GM12878 (cell line): ENCODE data around the gene ZNF474. TPM values are rescaled to one million over a fixed set of nuclear protein-coding genes. Genes with fewer than 3 reads are reported as not detected.

Experiments
- ATF2 ChIP-seq: IDR thresholded peaks from 2 replicates; pipeline ENCODE4 v1.6.1; 2012; ENCODE audit warnings: low read length, inconsistent platforms
- ATF3 ChIP-seq: IDR thresholded peaks from 2 replicates; pipeline ENCODE4 v1.6.1; 2011; ENCODE audit warnings: low read depth, mild to moderate bottlenecking, low read length, moderate library complexity, borderline replicate concordance; ENCODE audit errors: extremely low read depth
- ATF7 ChIP-seq: fragments of 450-650 bp; IDR thresholded peaks from 2 replicates; pipeline ENCODE4 v1.6.1; 2016; ENCODE audit warnings: low read depth, mild to moderate bottlenecking
- CEBPZ ChIP-seq: fragments of 150-350 bp; IDR thresholded peaks from 2 replicates; pipeline ENCODE4 v1.6.1; 2016; ENCODE audit warnings: low read depth, low read length
- ETV6 ChIP-seq, 2 experiments: fragments of 450-650 bp in 1 of 2; IDR thresholded peaks in 1 of 2; conservative IDR thresholded peaks in 1 of 2; 2 replicates each; pipeline ENCODE4 v1.6.1; 2014; ENCODE audit warnings: antibody characterized with exemption in 1 of 2, borderline replicate concordance in 1 of 2, low read depth in 1 of 2, mild to moderate bottlenecking in 1 of 2, moderate library complexity in 1 of 2
- HCFC1 ChIP-seq: fragments of 150-350 bp; IDR thresholded peaks from 2 replicates; pipeline ENCODE4 v1.6.1; 2014; ENCODE audit warnings: low read length
- JUND ChIP-seq: IDR thresholded peaks from 2 replicates; pipeline ENCODE4 v1.6.1; 2012; ENCODE audit warnings: low read depth, mild to moderate bottlenecking, low read length, improper control_type of control experiment, moderate library complexity
- KLF5 ChIP-seq: fragments of 450-650 bp; IDR thresholded peaks from 2 replicates; pipeline ENCODE4 v1.6.1; 2014; ENCODE audit warnings: mild to moderate bottlenecking; ENCODE audit not compliant: partially characterized antibody
- NR2C2 ChIP-seq: IDR thresholded peaks from 2 replicates; pipeline ENCODE4 v1.6.1; 2011; ENCODE audit warnings: borderline replicate concordance, low read depth; ENCODE audit not compliant: control insufficient read depth, insufficient read length
- PKNOX1 ChIP-seq: fragments of 450-650 bp; IDR thresholded peaks from 2 replicates; pipeline ENCODE4 v1.6.1; 2016; ENCODE audit warnings: mild to moderate bottlenecking
- RAD21 ChIP-seq: IDR thresholded peaks from 2 replicates; pipeline ENCODE4 v1.6.1; 2011; ENCODE audit warnings: mild to moderate bottlenecking, low read depth, low read length, moderate library complexity; ENCODE audit not compliant: insufficient read depth
- RB1 ChIP-seq: fragments of 450-650 bp; formaldehyde crosslinking; IDR thresholded peaks from 2 replicates; pipeline ENCODE4 v1.6.1; 2017; ENCODE audit warnings: mild to moderate bottlenecking, borderline replicate concordance
- RBBP5 ChIP-seq: fragments of 200-600 bp; sonication (generic); conservative IDR thresholded peaks from 2 replicates; pipeline ENCODE4 v1.6.1; 2016
- SIX5 ChIP-seq: IDR thresholded peaks from 2 replicates; pipeline ENCODE4 v1.6.1; 2011; ENCODE audit warnings: mild to moderate bottlenecking, low read depth, low read length, moderate library complexity; ENCODE audit not compliant: severe bottlenecking
- SKIL ChIP-seq: fragments of 450-650 bp; IDR thresholded peaks from 2 replicates; pipeline ENCODE4 v1.6.1; 2017; ENCODE audit warnings: mild to moderate bottlenecking, low read depth, inconsistent platforms; ENCODE audit not compliant: poor library complexity, severe bottlenecking
- TARDBP ChIP-seq: IDR thresholded peaks from 2 replicates; pipeline ENCODE4 v1.6.1; 2016; ENCODE audit warnings: borderline replicate concordance
- polyA plus RNA-seq, 11 experiments: library from polyadenylated mRNA; depleted of rRNA in 4 of 11; unstranded in 6 of 11; stranded (reverse) in 5 of 11; fragments of >200 nt; fragmentation: Nextera tagmentation in 4 of 11; fragmentation: Illumina TruSeq in 1 of 11; extraction: Ambion mirVana in 4 of 11; extraction: Trizol in 1 of 11; gene quantifications; 1 replicate in 1 of 11; 2 replicates in 10 of 11; pipeline versions ENCODE4 v1.2.1 to v1.2.3, GENCODE V29; 2011 to 2016; ENCODE audit warnings: inconsistent platforms in 2 of 11, missing spikeins in 2 of 11, low read depth in 1 of 11
- total RNA-seq, 4 experiments: library from RNA; depleted of rRNA in 3 of 4; stranded (reverse); fragments of >200 nt in 3 of 4; fragmentation: Illumina TruSeq in 1 of 4; extraction: Trizol in 1 of 4; gene quantifications; 2 replicates each; pipeline versions ENCODE4 v1.2.1 to v1.2.3, GENCODE V29; 2013 to 2021

The ZNF474 gene
- total and polyA plus RNA-seq, 10 of the 15 experiments (the other 5 are each of a cell fraction or from before 2014, with no cell fraction given), result 0.06 to 0.97 (median 0.13) TPM; not detected in 3

- no peak for TF ChIP-seq CEBPZ
- TF ChIP-seq SIX5, result no peak
- TF ChIP-seq ETV6 (conservative IDR thresholded peaks at IDR 0.05 in 1 of 2, IDR thresholded peaks at IDR 0.05 in 1 of 2; ENCODE audit: borderline replicate concordance in 1 of 2, low read depth in 1 of 2), result no peak
- no peak for TF ChIP-seq ATF7
- no peak for TF ChIP-seq PKNOX1
- TF ChIP-seq TARDBP, result no peak
- no peak for TF ChIP-seq ATF2
- TF ChIP-seq ATF3, result no peak
- no peak for TF ChIP-seq JUND
- no peak for TF ChIP-seq NR2C2
- no peak for TF ChIP-seq RAD21
- TF ChIP-seq KLF5, result no peak
- TF ChIP-seq HCFC1, result no peak
- TF ChIP-seq RB1, result no peak
- TF ChIP-seq SKIL, result no peak
- no peak for TF ChIP-seq RBBP5
These were observed 26.2 kb downstream of the ZNF474 start (continued) for GRCh38 chr5:122155546-122155945.
